Calu3 (cell line): ENCODE results near the gene KDM4B. TPM values are rescaled to one million over a fixed set of nuclear protein-coding genes. Genes with fewer than 3 reads are reported as not detected.

ENCODE experiments used
- BruUV-seq: library from RNA; stranded (reverse); fragments of 400-500 nt; replicated peaks from 2 replicates; lab custom pipeline; 2021; lab: Mats Ljungman, UMichigan
- CTCF ChIA-PET: fragments of 300-600 bp; sonication (Branson Sonifier 250); formaldehyde crosslinking; loops from one replicate; lab custom pipeline; 2022; ENCODE audit warnings: antibody characterized with exemption; lab: Charles Lee
- DNase-seq: peaks from one replicate; pipeline ENCODE4 v3.0.0; 2022
- H3K27ac Mint-ChIP-seq: one replicate; pipeline ENCODE4 v1.8.0; 2022; ENCODE audit warnings: mixed read lengths; ENCODE audit not compliant: unreplicated experiment
- H3K27me3 Mint-ChIP-seq: one replicate; pipeline ENCODE4 v1.8.0; 2022; ENCODE audit warnings: mixed read lengths; ENCODE audit not compliant: unreplicated experiment
- H3K36me3 Mint-ChIP-seq: one replicate; pipeline ENCODE4 v1.8.0; 2022; ENCODE audit warnings: mild to moderate bottlenecking, moderate library complexity, mixed read lengths; ENCODE audit not compliant: insufficient read depth, unreplicated experiment
- H3K4me1 Mint-ChIP-seq: one replicate; pipeline ENCODE4 v1.8.0; 2022; ENCODE audit warnings: mild to moderate bottlenecking, low read depth, mixed read lengths; ENCODE audit not compliant: unreplicated experiment
- H3K4me3 Mint-ChIP-seq: one replicate; pipeline ENCODE4 v1.8.0; 2022; ENCODE audit warnings: mild to moderate bottlenecking, low read depth, moderate library complexity, mixed read lengths; ENCODE audit not compliant: unreplicated experiment
- H3K9me3 Mint-ChIP-seq: one replicate; pipeline ENCODE4 v1.8.0; 2022; ENCODE audit warnings: low read depth, mixed read lengths; ENCODE audit not compliant: unreplicated experiment
- intact Hi-C: fragments of 100-400 bp; cut with micrococcal nuclease; formaldehyde crosslinking; loops from one replicate; pipeline ENCODE4 v1.10.0; 2022; ENCODE audit not compliant: unreplicated experiment
- total RNA-seq: library from RNA; stranded (reverse); gene quantifications from 2 replicates; pipeline ENCODE4 v1.2.3, GENCODE V29; 2022
- TF ChIP-seq, protein P1 (sequence below): fragments of 200-600 bp; IDR thresholded peaks from one replicate; pipeline ENCODE4 v1.8.0; 2022; ENCODE audit warnings: antibody characterized with exemption; ENCODE audit not compliant: unreplicated experiment

Gene KDM4B
- total RNA-seq, 1 experiment from 2014 or later: 13.9 TPM

DNA sequence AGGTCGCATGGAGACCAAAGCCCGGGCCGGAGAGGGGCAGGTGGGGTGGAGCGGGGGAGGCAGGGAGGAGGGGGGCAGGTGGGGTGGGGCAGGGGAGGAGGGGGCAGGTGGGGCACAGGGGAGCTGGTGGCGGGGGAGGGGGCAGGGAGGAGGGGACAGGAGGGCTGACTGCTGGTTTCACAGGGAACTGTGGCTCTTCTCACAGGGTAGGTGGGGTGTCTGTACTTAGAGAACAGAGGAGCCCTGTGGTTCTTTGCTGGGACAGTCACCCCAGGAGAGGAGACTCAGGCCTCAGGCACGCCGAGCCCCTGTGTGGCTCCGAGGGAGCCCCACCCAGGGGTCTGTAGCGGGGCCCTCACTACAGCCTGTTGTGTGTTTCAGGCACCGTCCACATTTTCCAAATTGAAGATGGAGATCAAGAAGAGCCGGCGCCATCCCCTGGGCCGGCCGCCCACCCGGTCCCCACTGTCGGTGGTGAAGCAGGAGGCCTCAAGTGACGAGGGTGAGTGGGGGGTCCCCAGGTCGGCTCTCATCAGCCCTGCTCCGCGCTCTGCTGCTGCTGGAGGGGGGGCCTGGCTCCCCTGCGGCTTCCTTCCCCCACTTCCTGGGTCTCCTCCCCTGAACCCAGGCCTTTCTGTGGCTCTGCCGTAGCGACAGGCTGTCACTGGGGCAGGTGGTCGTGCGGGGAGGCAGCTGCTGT lies 162.7 kb downstream of the KDM4B start:
- no peak overlapping the region for H3K4me3 Mint-ChIP-seq
- intact Hi-C loops: no loop called here
- TF ChIP-seq, protein P1, sequence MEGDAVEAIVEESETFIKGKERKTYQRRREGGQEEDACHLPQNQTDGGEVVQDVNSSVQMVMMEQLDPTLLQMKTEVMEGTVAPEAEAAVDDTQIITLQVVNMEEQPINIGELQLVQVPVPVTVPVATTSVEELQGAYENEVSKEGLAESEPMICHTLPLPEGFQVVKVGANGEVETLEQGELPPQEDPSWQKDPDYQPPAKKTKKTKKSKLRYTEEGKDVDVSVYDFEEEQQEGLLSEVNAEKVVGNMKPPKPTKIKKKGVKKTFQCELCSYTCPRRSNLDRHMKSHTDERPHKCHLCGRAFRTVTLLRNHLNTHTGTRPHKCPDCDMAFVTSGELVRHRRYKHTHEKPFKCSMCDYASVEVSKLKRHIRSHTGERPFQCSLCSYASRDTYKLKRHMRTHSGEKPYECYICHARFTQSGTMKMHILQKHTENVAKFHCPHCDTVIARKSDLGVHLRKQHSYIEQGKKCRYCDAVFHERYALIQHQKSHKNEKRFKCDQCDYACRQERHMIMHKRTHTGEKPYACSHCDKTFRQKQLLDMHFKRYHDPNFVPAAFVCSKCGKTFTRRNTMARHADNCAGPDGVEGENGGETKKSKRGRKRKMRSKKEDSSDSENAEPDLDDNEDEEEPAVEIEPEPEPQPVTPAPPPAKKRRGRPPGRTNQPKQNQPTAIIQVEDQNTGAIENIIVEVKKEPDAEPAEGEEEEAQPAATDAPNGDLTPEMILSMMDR: no peak
- no peaks in the 10 kb centered on the region for H3K9me3 Mint-ChIP-seq
- no peaks in the 10 kb centered on the region for H3K4me1 Mint-ChIP-seq
- no TSS peak for BruUV-seq
- no peak overlapping the region for H3K27ac Mint-ChIP-seq
- H3K36me3 Mint-ChIP-seq: peaks cover 11% of the 10 kb centered on the region
- no peak for DNase-seq
- H3K27me3 Mint-ChIP-seq: no peaks in the 10 kb centered on the region
- CTCF ChIA-PET: no interaction called here

DNA sequence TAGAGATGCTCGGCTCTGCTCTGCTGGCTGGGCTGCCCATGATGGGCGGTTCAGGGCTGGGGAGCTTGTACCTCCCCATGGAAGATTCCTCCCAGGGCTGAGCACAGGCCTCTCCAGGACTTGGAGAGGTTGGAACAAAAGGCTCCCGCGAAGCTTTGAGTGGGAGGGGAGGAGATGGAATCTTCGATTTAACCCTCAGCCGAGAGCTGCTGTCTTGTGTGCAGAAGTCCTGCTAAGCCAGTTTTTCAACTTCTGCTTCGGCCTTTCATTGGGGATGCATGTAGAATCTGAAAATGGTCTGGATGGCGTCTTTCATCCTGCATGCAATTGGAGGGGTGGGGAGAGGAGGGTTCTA lies 163.3 kb downstream of the KDM4B start:
- no peaks in the 10 kb centered on the region for H3K4me1 Mint-ChIP-seq
- H3K9me3 Mint-ChIP-seq: no peaks in the 10 kb centered on the region
- CTCF ChIA-PET: no interaction called here
- no peak overlapping the region for H3K4me3 Mint-ChIP-seq
- H3K27ac Mint-ChIP-seq: no peak overlapping the region
- intact Hi-C loops: no loop called here
- DNase-seq: peak; percentile 17
- no peaks in the 10 kb centered on the region for H3K27me3 Mint-ChIP-seq
- peaks cover 11% of the 10 kb centered on the region for H3K36me3 Mint-ChIP-seq
- TF ChIP-seq, protein P1: no peak
- BruUV-seq: no TSS peak

DNA sequence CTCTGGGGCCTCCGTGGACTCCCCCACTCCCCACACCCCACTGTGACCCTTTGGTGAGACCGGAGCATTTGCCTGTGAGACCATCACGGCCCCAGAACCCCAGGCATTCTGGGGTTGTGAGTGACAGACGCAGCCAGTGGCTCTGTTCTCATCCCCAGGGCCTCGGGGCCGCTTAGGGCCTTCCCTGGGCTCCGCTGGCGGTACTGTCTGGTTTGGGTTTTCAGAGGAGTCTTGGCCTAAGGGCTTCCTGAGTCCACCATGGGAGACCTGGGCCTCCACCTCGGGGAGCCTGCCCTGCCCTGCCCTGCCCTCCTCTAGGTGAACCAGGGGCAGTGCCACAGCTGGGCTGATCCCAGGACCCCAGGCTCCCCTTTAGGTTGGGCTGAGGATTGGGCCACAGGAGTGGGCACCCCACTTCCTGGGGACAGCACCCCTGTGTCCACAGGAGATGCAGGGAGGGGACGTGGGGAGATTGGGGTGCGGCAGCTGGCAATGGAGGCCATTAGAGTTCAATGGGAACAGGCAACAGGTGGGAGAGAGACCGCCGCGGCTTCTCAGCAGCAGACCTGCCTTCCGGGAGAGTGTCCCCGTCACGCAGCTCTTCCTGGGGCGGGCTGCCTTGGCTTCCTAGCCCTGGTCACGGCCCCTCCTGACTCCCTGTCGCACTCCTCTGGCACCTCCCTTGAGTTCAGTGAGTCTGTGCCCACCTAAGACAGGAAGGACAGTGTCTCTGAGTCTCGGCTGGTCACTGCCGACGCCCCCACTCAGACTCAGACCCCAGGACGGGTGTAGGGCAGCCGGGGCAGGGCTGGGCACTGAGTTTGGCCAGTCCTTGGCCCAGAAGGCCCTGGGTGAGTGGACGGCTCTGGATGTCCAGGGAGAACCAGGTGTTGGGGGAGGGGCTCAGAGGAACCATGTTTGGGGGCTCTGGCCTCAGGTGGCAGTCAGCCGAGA lies 164.1 kb downstream of the KDM4B start:
- CTCF ChIA-PET: no interaction called here
- no peak for DNase-seq

DNA sequence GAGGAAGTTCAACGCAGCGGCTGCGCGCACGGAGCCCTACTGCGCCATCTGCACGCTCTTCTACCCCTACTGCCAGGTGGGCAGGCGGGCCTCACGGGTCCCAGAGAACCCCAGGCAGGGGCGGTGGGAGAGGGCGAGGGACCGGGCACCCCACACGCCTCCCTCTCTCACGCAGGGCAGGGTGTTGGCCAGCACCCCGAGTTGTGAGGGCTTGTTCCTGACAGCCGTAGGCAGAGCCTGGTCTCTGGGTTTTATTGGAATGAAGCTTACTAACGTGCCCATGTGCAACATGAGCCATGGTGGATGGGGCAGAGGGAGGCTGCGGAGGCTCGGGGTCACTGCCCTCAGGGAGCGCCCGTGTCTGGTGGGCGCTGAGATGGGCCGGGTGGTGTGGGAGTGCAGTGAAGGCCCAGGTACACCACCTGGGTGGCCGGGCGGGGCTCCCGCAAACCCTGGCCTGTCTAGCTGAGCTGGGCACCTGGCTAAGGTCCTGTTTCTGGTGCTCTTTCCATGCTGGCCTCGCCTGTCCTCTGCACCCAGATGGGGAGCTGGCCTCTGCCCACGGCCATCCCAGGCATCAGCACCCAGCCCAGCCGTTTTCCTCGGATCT lies 165.2 kb downstream of the KDM4B start:
- H3K4me3 Mint-ChIP-seq: no peak overlapping the region
- no peaks in the 10 kb centered on the region for H3K9me3 Mint-ChIP-seq
- H3K27me3 Mint-ChIP-seq: no peaks in the 10 kb centered on the region
- BruUV-seq: no TSS peak
- CTCF ChIA-PET: no interaction called here
- no peak for DNase-seq
- intact Hi-C loops: no loop called here
- TF ChIP-seq, protein P1: no peak
- no peak overlapping the region for H3K27ac Mint-ChIP-seq
- H3K4me1 Mint-ChIP-seq: no peaks in the 10 kb centered on the region
- peaks cover 11% of the 10 kb centered on the region for H3K36me3 Mint-ChIP-seq

More for the DNA sequence above, 164.1 kb downstream of the KDM4B start:
- Mint-ChIP-seq H3K27ac (no peak overlapping the region), H3K9me3 (no peaks in the 10 kb centered on the region), H3K4me1 (no peaks in the 10 kb centered on the region), H3K36me3 (peaks cover 11% of the 10 kb centered on the region), H3K27me3 (no peaks in the 10 kb centered on the region), H3K4me3 (no peak overlapping the region)
- intact Hi-C loops: no loop called here
- TF ChIP-seq, protein P1: no peak
- no TSS peak for BruUV-seq
